ENCODE measurements around the gene VAV3.
A peak's percentile ranks its signal among the peaks of the same experiment; 100 is the strongest.
"Not testable (repeated sequence)": the region's sequence is repeated elsewhere in the genome, so short reads cannot be mapped to it uniquely, and the experiment has no call there.

VAV3 gene

GRCh38 chr1:107650825-107651224 lies 314.2 kb downstream of the VAV3 start:
- not testable (repeated sequence) for H3K4me3 ChIP-seq (ENCODE audit: extremely low read depth, insufficient read depth, low read length, poor library complexity, severe bottlenecking)

DNA sequence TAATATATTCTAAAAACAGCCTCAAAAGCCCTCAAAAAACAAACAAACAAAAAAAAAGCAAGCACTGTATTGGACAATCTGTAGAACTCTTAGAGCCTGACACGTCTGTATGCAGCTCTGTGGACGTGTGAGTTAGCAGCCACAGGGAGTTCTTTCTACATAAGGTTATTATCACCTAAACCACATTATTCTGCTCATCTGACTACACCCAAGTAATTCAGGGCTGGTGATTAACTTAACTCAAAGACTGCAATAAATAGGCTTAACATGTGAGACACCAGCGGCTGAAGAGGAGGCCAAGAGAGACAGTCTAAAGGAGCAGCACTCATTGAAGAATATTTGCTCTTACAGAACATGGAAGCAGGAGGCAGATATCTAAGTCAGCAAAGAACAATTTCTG lies 316.0 kb downstream of the VAV3 start:
- Histone ChIP-seq H3K36me3 (ENCODE audit: control insufficient read depth, insufficient read depth, low read length) (no peaks in the 10 kb centered on the region), H3K9me3 (ENCODE audit: control insufficient read depth, low read length) (no peaks in the 10 kb centered on the region), H3K4me3 (ENCODE audit: extremely low read depth, insufficient read depth, low read length, poor library complexity, severe bottlenecking) (no peak overlapping the region), H3K4me1 (ENCODE audit: control insufficient read depth, insufficient read depth, low read length, poor library complexity, severe bottlenecking) (no peaks in the 10 kb centered on the region), H3K27ac (ENCODE audit: low read depth, low read length, severe bottlenecking) (no peak overlapping the region)
- WGBS, 2 experiments (ENCODE audit: insufficient coverage in 2 of 2) = 93 to 95% methylated on average over 3 of the region's 3 CpGs

More at GRCh38 chr1:107650825-107651224, 314.2 kb downstream of the VAV3 start:
- H3K9me3 ChIP-seq (ENCODE audit: control insufficient read depth, low read length); H3K36me3 ChIP-seq (ENCODE audit: control insufficient read depth, insufficient read depth, low read length); H3K4me1 ChIP-seq (ENCODE audit: control insufficient read depth, insufficient read depth, low read length, poor library complexity, severe bottlenecking); H3K27ac ChIP-seq (ENCODE audit: low read depth, low read length, severe bottlenecking): not testable (repeated sequence)
- 80% methylated on average over 1 of the region's 2 CpGs; no CpG with 5 or more reads in 1 of the 2 experiments for WGBS, 2 experiments (ENCODE audit: insufficient coverage in 2 of 2)

DNA sequence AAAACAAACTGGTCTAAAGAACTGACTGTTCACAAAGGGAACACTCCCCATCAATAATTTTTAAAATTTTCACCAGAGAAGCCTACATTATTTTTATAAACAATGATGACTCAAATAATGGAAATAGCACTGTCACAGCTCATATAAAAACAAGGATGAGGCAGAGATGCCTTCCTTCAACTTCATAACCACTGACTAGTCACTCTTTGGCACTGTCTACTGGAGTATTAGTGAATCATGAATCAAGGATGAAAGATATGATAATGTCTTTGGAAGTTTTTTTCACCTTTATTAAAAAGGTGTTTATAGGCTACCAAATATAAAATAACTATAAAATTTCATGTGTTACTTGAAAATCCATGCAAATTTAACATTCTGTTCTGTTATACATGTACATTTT lies 316.9 kb downstream of the VAV3 start:
- Histone ChIP-seq H3K4me1 (ENCODE audit: control insufficient read depth, insufficient read depth, low read length, poor library complexity, severe bottlenecking) (no peaks in the 10 kb centered on the region), H3K4me3 (ENCODE audit: extremely low read depth, insufficient read depth, low read length, poor library complexity, severe bottlenecking) (no peak overlapping the region), H3K9me3 (ENCODE audit: control insufficient read depth, low read length) (no peaks in the 10 kb centered on the region), H3K36me3 (ENCODE audit: control insufficient read depth, insufficient read depth, low read length) (no peaks in the 10 kb centered on the region), H3K27ac (ENCODE audit: low read depth, low read length, severe bottlenecking) (no peak overlapping the region)

DNA sequence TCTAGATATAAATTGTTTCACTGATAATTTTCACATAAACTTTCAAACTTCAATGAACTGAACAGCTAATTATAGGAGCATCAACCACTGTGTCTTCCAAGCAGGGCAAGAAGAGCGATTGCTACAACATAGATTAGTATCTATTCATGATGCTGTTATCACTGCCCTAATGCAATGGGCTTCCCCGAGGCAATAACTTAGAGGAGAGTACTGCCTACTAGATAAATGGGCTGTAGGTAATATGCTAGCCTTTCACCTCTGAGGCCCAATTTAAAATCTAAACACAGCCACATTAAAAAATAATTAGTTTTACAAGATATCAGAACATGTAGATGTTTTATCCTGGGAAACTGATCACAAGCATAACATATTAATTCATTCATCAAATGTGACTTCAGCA lies 318.0 kb downstream of the VAV3 start:
- Histone ChIP-seq H3K27ac (ENCODE audit: low read depth, low read length, severe bottlenecking) (no peak overlapping the region), H3K9me3 (ENCODE audit: control insufficient read depth, low read length) (no peaks in the 10 kb centered on the region)
- WGBS, 2 experiments (ENCODE audit: insufficient coverage in 2 of 2) = no CpG with 5 or more reads among the region's 2 CpGs

DNA sequence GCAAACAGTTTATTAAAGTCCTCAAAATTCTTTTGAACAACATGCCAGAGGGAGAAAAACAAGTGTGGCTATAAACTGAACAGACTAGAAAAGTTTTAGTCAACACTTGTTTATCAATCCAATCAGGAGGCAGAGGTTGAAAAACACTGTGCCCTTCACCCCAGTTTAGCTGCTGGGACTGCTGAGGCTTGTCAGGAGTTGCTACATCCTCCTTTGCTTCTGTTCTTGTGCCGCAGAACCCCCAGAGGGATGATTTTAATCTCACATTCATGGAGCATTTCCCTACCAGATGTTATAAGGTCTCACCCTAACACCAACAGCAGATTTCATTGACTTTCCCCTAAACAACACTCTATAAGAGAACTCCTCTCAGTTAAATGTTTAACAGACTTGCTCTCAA lies 321.2 kb downstream of the VAV3 start:
- no peaks in the 10 kb centered on the region for H3K9me3 ChIP-seq (ENCODE audit: control insufficient read depth, low read length)
- H3K27ac ChIP-seq (ENCODE audit: low read depth, low read length, severe bottlenecking) = no peak overlapping the region
- no peak overlapping the region for H3K4me3 ChIP-seq (ENCODE audit: extremely low read depth, insufficient read depth, low read length, poor library complexity, severe bottlenecking)
- no peaks in the 10 kb centered on the region for H3K36me3 ChIP-seq (ENCODE audit: control insufficient read depth, insufficient read depth, low read length)
- WGBS, 2 experiments (ENCODE audit: insufficient coverage in 2 of 2) = 75 to 100% methylated on average over 1 of the region's 1 CpG
- H3K4me1 ChIP-seq (ENCODE audit: control insufficient read depth, insufficient read depth, low read length, poor library complexity, severe bottlenecking) = no peaks in the 10 kb centered on the region

More for the DNA sequence above, 318.0 kb downstream of the VAV3 start:
- H3K4me1 ChIP-seq (ENCODE audit: control insufficient read depth, insufficient read depth, low read length, poor library complexity, severe bottlenecking) = no peaks in the 10 kb centered on the region
- H3K4me3 ChIP-seq (ENCODE audit: extremely low read depth, insufficient read depth, low read length, poor library complexity, severe bottlenecking) = no peak overlapping the region
- H3K36me3 ChIP-seq (ENCODE audit: control insufficient read depth, insufficient read depth, low read length) = no peaks in the 10 kb centered on the region

DNA sequence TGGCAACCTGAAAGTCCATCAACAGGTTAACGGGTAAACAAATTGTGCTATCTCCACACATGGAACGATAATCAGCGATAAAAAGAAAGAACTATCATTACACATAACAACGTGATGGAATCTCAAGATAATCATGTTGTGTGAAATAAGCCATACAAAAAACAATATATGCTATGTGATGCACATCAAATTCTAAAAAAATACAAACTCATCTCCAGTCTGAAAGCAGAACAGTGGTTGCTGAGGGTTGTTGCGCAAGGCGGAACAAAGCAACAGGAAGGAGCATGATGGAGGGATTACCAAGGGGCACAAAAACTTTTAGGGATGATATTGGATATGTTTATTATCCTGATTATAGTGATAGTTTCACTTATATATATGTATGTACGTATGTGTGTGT lies 324.8 kb downstream of the VAV3 start:
- no peaks in the 10 kb centered on the region for H3K9me3 ChIP-seq (ENCODE audit: control insufficient read depth, low read length)
- no peak overlapping the region for H3K27ac ChIP-seq (ENCODE audit: low read depth, low read length, severe bottlenecking)
- no peaks in the 10 kb centered on the region for H3K4me1 ChIP-seq (ENCODE audit: control insufficient read depth, insufficient read depth, low read length, poor library complexity, severe bottlenecking)
- 82% methylated on average over 3 of the region's 7 CpGs; no CpG with 5 or more reads in 1 of the 2 experiments for WGBS, 2 experiments (ENCODE audit: insufficient coverage in 2 of 2)
- no peak overlapping the region for H3K4me3 ChIP-seq (ENCODE audit: extremely low read depth, insufficient read depth, low read length, poor library complexity, severe bottlenecking)
- no peaks in the 10 kb centered on the region for H3K36me3 ChIP-seq (ENCODE audit: control insufficient read depth, insufficient read depth, low read length)

DNA sequence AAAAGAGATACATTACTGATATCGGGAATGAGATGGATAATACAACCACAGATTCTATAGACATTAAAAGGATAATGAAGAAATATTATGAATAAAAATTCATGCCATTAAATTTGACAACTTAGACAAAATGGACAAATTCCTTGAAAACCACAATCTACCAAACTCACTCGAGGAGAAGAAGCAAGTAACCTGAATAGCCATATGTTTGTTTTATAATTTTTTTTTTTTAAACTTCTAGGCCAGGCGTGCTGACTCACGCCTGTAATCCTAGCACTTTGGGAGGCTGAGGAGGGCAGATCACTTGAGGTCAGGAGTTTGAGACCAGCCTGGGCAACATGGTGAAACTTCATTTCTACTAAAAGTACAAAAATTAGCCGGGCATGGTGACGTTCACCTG lies 327.9 kb downstream of the VAV3 start:
- no peak overlapping the region for H3K4me3 ChIP-seq (ENCODE audit: extremely low read depth, insufficient read depth, low read length, poor library complexity, severe bottlenecking)
- no peaks in the 10 kb centered on the region for H3K4me1 ChIP-seq (ENCODE audit: control insufficient read depth, insufficient read depth, low read length, poor library complexity, severe bottlenecking)
- 60 to 100% methylated on average over 1 to 2 of the region's 6 CpGs for WGBS, 2 experiments (ENCODE audit: insufficient coverage in 2 of 2)
- H3K9me3 ChIP-seq (ENCODE audit: control insufficient read depth, low read length) = no peaks in the 10 kb centered on the region
- no peaks in the 10 kb centered on the region for H3K36me3 ChIP-seq (ENCODE audit: control insufficient read depth, insufficient read depth, low read length)
- no peak overlapping the region for H3K27ac ChIP-seq (ENCODE audit: low read depth, low read length, severe bottlenecking)

- Histone ChIP-seq H3K4me1 (ENCODE audit: control insufficient read depth, insufficient read depth, low read length, poor library complexity, severe bottlenecking) (no peaks in the 10 kb centered on the region), H3K9me3 (ENCODE audit: control insufficient read depth, low read length) (no peaks in the 10 kb centered on the region), H3K36me3 (ENCODE audit: control insufficient read depth, insufficient read depth, low read length) (no peaks in the 10 kb centered on the region), H3K4me3 (ENCODE audit: extremely low read depth, insufficient read depth, low read length, poor library complexity, severe bottlenecking) (no peak overlapping the region), H3K27ac (ENCODE audit: low read depth, low read length, severe bottlenecking) (no peak overlapping the region)
- 62 to 90% methylated on average over 2 to 4 of the region's 5 CpGs for WGBS, 2 experiments (ENCODE audit: insufficient coverage in 2 of 2)
Observed at GRCh38 chr1:107633596-107633995, 331.4 kb downstream of the VAV3 start.

GRCh38 chr1:107626073-107626796 lies 338.7 kb downstream of the VAV3 start:
- H3K4me1 ChIP-seq (ENCODE audit: control insufficient read depth, insufficient read depth, low read length, poor library complexity, severe bottlenecking) = no peaks in the 10 kb centered on the region
- WGBS, 2 experiments (ENCODE audit: insufficient coverage in 2 of 2) = 83 to 100% methylated on average over 1 of the region's 2 CpGs
- H3K4me3 ChIP-seq (ENCODE audit: extremely low read depth, insufficient read depth, low read length, poor library complexity, severe bottlenecking) = no peak overlapping the region
- H3K9me3 ChIP-seq (ENCODE audit: control insufficient read depth, low read length) = no peaks in the 10 kb centered on the region
- H3K27ac ChIP-seq (ENCODE audit: low read depth, low read length, severe bottlenecking) = peak overlapping the region; percentile 34
- no peaks in the 10 kb centered on the region for H3K36me3 ChIP-seq (ENCODE audit: control insufficient read depth, insufficient read depth, low read length)

- no CpG with 5 or more reads among the region's 4 CpGs for WGBS, 2 experiments (ENCODE audit: insufficient coverage in 2 of 2)
- Histone ChIP-seq H3K27ac (ENCODE audit: low read depth, low read length, severe bottlenecking) (no peak overlapping the region), H3K4me1 (ENCODE audit: control insufficient read depth, insufficient read depth, low read length, poor library complexity, severe bottlenecking) (no peaks in the 10 kb centered on the region), H3K9me3 (ENCODE audit: control insufficient read depth, low read length) (no peaks in the 10 kb centered on the region), H3K36me3 (ENCODE audit: control insufficient read depth, insufficient read depth, low read length) (no peaks in the 10 kb centered on the region), H3K4me3 (ENCODE audit: extremely low read depth, insufficient read depth, low read length, poor library complexity, severe bottlenecking) (no peak overlapping the region)
Observed at GRCh38 chr1:107625405-107626029, 339.5 kb downstream of the VAV3 start.

DNA sequence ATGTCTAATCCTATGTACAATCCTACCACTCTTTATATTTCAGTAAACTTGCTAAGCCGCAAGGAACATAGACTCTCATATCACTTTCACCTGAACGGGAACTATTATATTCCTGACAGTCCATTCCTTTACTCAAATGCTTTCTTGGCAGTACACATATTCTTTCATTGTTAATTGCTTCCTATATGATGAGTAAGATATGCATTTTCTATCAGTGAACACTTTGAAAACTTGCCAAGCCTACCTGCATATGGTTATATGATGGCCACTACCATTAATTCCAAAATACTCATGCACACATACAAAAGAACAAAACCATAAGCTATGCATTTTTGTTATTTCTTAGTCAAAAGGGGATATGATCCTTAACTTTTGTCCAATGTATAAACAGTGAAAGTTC lies 341.5 kb downstream of the VAV3 start:
- Histone ChIP-seq H3K36me3 (ENCODE audit: control insufficient read depth, insufficient read depth, low read length) (no peaks in the 10 kb centered on the region), H3K9me3 (ENCODE audit: control insufficient read depth, low read length) (no peaks in the 10 kb centered on the region), H3K4me1 (ENCODE audit: control insufficient read depth, insufficient read depth, low read length, poor library complexity, severe bottlenecking) (no peaks in the 10 kb centered on the region), H3K4me3 (ENCODE audit: extremely low read depth, insufficient read depth, low read length, poor library complexity, severe bottlenecking) (no peak overlapping the region), H3K27ac (ENCODE audit: low read depth, low read length, severe bottlenecking) (no peak overlapping the region)
- WGBS, 2 experiments (ENCODE audit: insufficient coverage in 2 of 2) = 100% methylated on average over 1 of the region's 2 CpGs; no CpG with 5 or more reads in 1 of the 2 experiments

All from mesodermal cell (in vitro differentiated cells).